NCI-H1048 (cell line): ENCODE measurements around the gene NSMCE1.

Experiments
- DNase-seq: peaks from one replicate; lab custom pipeline; 2025; lab: John Stamatoyannopoulos, UW

The NSMCE1 gene

DNA sequence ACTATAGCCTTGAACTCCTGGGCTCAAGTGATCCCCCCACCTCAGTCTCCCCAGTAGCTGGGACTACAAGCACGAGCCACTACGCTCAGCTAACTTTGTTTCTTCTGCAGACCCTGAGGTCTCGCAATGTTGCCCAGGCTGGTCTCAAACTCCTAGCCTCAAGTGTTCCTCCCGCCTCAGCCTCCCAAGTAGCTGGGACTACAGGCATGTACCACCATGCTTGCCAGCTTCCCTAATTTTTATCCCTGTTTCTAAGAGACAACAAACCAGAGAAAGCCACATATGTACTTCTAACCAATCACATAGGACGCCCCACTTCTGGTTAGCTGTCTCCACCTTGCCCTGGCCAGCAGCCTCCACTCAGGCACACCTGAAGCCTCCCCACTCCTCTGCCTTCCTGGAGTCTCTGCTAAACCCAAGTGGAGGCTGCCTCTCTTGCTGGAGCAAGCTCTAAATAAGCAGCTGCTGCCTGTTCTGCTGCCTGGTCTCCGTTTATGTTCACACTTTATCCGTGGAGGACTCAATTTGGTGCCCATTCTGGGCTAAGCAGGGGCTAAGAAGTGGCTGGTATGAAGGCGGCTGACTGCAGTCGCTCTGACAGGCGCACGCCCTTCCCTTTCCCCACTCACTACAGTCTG is 24.7 kb downstream of the NSMCE1 start:
- no peak for DNase-seq

DNA sequence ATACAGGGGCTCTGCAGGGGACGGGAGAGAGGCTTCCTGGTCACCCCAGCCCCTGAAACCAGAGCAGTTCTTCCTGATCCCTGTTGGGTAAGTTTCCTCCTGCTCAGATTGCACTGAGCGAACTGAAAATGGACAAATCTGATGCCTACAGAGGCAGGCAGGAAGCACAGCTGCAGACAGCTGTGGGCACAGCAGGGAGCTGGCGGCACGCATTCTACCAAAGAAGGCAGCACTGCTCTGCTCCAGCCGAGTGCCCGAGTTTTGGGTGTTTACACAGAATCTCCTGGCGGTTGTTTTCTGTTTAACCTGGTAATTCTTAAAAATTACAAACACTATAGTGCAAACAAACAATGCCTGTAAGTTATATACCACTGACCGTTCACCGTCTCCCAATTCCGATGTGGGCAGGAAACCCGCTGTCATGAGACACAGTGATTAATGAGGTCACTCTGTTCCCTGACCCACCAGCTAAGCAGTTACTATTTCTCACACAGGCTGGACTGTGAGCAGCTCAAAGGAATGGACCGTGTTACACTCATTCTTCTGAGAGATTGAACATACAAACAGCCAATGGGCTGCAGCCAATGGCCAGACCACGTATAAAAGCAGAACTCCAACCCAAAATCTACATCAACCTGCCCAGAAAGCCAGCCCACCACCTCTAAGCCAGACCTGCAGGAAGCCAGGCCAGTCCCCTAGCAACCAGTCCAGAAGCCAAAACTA is 25.5 kb downstream of the NSMCE1 start:
- DNase-seq: no peak

GRCh38 chr16:27242398-27242797 is 26.2 kb downstream of the NSMCE1 start:
- DNase-seq: no peak

DNA sequence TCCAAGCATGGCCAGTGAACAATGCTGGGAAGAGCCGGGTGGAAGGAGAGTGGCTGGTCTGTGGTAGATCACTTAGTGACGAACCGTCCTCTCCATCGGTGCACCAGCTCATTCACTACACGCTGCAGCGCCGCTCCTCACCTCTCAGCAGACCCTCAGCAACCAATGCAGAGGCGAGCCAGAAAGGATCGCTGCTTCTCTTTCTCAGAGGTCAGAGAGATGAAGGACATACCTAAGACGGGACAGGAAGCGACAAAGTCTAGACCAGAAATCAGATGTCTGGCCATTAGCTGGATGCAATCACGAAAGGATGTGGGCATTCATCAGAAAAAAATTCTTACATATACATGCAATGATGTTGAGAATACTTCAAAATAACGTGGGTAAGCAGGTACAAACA is 26.9 kb downstream of the NSMCE1 start:
- no peak for DNase-seq

- no peak for DNase-seq
These were observed 27.5 kb downstream of the NSMCE1 start for GRCh38 chr16:27240948-27241531.

GRCh38 chr16:27239906-27240655 is 28.5 kb downstream of the NSMCE1 start:
- no peak for DNase-seq

DNA sequence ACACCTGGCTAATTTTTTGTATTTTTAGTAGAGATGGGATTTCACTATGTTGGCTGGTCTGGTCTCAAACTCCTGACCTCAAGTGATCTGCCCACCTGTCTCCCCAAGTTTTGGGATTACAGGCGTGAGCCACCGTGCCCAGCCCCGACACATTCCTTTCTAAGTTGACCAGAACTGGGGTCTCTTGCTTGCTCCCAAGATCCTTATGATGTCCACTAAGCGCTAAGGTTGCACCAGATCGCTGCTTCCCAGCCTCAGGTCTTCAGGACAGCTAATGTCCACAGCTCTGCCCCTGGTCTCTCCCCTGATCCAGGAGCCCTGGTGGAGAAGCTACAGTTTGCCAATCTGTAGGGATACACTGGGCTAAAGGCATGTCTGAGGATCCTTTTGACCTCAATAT is 29.5 kb downstream of the NSMCE1 start:
- DNase-seq: no peak

DNA sequence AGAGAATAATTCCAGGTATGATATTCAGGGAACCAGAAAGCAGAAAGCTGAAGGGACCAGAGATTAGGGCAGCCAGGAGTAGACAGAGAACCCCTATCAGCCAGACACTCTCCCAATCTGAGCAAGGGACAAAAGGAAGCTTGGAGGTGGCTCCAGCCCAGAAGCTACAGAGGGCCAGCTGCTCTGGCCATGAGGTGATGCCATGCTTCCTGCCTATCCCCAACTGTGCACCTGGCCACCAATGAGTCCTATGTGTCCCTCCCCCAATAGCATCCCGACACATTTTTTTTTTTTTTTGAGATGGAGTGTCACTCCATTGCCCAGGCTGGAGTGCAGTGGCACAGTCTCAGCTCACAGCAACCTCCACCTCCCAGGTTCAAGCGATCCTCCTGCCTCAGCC is 30.0 kb downstream of the NSMCE1 start:
- DNase-seq: no peak

DNA sequence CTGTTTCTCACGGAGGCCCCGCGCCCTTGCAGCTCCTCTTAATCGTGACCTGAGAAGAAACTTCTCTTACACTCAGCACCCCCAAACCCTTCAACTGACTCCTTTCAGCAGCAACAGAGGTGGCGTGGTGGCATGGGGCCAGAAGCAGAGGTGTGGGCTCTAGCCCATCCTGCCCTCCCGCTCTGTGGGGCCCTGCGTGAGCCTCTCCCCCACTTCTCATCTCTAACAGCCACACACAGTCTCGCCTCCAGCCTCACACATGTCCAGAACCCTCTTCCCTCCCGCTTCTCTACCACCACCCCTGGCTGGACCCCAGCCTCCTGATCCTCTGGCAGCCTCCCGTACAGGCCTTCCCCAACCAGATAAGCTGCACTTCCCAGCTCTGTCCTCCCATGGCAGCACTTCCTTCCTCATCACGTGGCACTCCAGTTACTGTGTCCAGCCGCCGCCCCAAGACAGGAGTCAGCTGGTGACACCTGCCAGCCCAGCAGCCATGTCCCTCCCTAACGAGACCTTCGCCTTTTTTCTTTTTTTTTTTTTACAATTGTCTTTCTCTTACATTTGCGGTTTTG is 30.5 kb downstream of the NSMCE1 start:
- no peak for DNase-seq

- DNase-seq: no peak
These were observed 31.2 kb downstream of the NSMCE1 start for GRCh38 chr16:27237219-27238015.

GRCh38 chr16:27236635-27237218 is 31.8 kb downstream of the NSMCE1 start:
- DNase-seq: no peak

GRCh38 chr16:27235938-27236245 is 32.7 kb downstream of the NSMCE1 start:
- DNase-seq: no peak

GRCh38 chr16:27235055-27235937 is 33.3 kb downstream of the NSMCE1 start:
- DNase-seq: no peak

- DNase-seq: no peak
These were observed 34.0 kb downstream of the NSMCE1 start for GRCh38 chr16:27234603-27235002.

DNA sequence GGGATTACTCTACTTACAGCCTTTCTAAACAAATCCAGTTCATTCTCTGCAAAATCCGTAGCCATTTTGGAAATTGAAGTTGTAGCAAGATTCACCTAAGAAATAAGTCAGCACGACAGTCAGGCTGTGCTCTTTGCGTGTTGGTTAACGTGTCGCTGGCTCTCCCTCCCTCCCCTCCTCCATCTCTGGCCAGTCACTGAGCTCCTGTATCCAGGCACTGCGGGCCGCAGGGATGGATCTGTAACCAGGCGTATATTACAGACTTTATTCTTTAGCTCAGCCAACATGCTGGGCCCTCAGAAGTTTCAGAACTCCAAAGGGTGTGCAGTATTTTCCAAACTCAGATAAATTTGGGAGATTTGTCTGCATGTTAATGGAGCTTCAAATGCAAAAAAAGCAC is 34.4 kb downstream of the NSMCE1 start:
- DNase-seq: no peak

- no peak for DNase-seq
These were observed 34.8 kb downstream of the NSMCE1 start for GRCh38 chr16:27233731-27234130.

- no peak for DNase-seq
These were observed 35.5 kb downstream of the NSMCE1 start for GRCh38 chr16:27232901-27233625.

DNA sequence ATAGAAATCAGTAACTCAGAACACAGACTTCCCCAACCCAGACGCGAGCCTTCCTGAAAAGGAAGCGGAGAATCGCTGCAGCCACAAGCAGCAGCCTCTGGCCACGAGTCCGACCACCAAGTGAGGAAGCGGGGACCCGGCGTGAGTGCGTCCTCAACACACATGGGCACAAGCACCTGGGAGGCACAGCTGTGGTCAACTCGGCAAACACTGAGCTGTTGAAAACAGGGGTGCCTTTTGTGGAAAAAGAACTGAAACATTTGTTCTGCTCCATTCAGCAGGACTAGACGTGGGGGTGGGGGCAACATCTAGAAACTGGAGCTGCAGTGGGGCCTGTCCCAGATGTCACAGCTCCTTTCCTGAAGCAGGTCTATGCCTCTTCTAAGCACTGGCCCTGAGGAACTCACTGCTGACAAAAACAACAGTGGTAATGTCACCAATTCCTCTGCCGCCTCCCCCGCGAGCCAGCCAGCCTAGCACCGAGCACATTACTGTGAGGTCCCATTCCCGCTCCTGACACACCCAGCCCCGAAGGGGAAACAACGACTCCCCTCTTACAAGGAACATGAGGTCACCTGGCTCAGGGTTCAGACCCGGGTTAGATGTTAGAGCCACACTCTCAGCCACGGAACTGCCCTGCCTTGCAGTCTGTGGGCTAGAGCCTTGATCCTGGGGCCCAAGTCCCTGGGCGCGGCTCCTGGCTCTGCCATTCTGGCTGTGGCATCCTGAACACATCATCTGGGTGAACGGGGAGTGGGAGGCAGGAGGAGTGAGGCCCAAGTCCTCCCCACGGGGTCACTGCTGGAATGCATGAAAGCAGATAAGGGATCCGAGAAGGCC is 36.3 kb downstream of the NSMCE1 start:
- DNase-seq: no peak

DNA sequence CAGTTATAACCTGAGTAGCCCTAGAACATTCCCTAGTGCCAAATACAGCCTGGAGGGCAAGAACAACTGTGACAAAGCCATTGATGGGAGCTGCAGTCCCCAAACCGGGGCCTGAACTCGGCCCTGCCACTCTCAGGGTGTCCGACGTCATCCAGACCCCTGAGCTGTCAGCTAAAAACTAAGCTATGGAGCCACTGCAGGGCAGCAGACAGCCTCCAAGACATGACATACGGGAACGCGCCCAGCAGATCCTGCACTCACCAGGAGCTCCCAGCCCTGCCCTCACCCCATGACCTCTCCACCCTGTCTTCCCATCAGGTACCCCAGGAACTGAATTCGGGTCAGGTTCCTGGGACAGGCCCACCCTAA is 36.9 kb downstream of the NSMCE1 start:
- no peak for DNase-seq
